ENCODE data around the gene PSMA6.
"Not testable (repeated sequence)": the region's sequence is repeated elsewhere in the genome, so short reads cannot be mapped to it uniquely, and the experiment has no call there.

The PSMA6 gene

GRCh38 chr14:35292051-35292769, at the start of gene PSMA6:
TSS of gene PSMA6 (plus strand) at chr14:35292382. CDS start at chr14:35292477, 95 bp downstream.
- peak; percentile 99 for DNase-seq

GRCh38 chr14:35242599-35243311, 49.4 kb upstream of the PSMA6 start:
- DNase-seq = no peak

GRCh38 chr14:35243956-35244355, 48.2 kb upstream of the PSMA6 start:
- DNase-seq = no peak

- no peak for DNase-seq
Observed at GRCh38 chr14:35244542-35244941, 47.6 kb upstream of the PSMA6 start.

GRCh38 chr14:35245051-35245450, 47.1 kb upstream of the PSMA6 start:
- DNase-seq = no peak

- no peak for DNase-seq
Observed at GRCh38 chr14:35247777-35248475, 44.3 kb upstream of the PSMA6 start.

GRCh38 chr14:35248476-35248788, 43.8 kb upstream of the PSMA6 start:
- DNase-seq = no peak

GRCh38 chr14:35250319-35250718, 41.9 kb upstream of the PSMA6 start:
- DNase-seq = no peak

- no peak for DNase-seq
Observed at GRCh38 chr14:35252451-35252868, 39.7 kb upstream of the PSMA6 start.

GRCh38 chr14:35253056-35253455, 39.1 kb upstream of the PSMA6 start:
- not testable (repeated sequence) for DNase-seq

- not testable (repeated sequence) for DNase-seq
Observed at GRCh38 chr14:35254034-35254622, 38.1 kb upstream of the PSMA6 start.

GRCh38 chr14:35254736-35255135, 37.4 kb upstream of the PSMA6 start:
- no peak for DNase-seq

GRCh38 chr14:35255711-35256110, 36.5 kb upstream of the PSMA6 start:
- DNase-seq = no peak

GRCh38 chr14:35257809-35258208, 34.4 kb upstream of the PSMA6 start:
- no peak for DNase-seq

GRCh38 chr14:35258420-35258819, 33.8 kb upstream of the PSMA6 start:
- DNase-seq = no peak

GRCh38 chr14:35261774-35262173, 30.4 kb upstream of the PSMA6 start:
- DNase-seq = no peak

- no peak for DNase-seq
Observed at GRCh38 chr14:35262436-35262835, 29.7 kb upstream of the PSMA6 start.

- DNase-seq = no peak
Observed at GRCh38 chr14:35268946-35269345, 23.2 kb upstream of the PSMA6 start.

GRCh38 chr14:35274805-35275204, 17.4 kb upstream of the PSMA6 start:
- DNase-seq = no peak

GRCh38 chr14:35277179-35277578, 15.0 kb upstream of the PSMA6 start:
- DNase-seq = no peak

- DNase-seq = no peak
Observed at GRCh38 chr14:35279369-35279768, 12.8 kb upstream of the PSMA6 start.

GRCh38 chr14:35281341-35281740, 10.8 kb upstream of the PSMA6 start:
- no peak for DNase-seq

GRCh38 chr14:35284506-35284905, 7.7 kb upstream of the PSMA6 start:
- no peak for DNase-seq
